ENCODE results near the gene ZC2HC1C. TPM values are rescaled to one million over a fixed set of nuclear protein-coding genes. Genes with fewer than 3 reads are reported as not detected.
"Not testable (repeated sequence)": the region's sequence is repeated elsewhere in the genome, so short reads cannot be mapped to it uniquely, and the experiment has no call there.

ZC2HC1C gene
- total RNA-seq, 2 donors from 2014 or later, result 0.88 to 1.4 TPM

DNA sequence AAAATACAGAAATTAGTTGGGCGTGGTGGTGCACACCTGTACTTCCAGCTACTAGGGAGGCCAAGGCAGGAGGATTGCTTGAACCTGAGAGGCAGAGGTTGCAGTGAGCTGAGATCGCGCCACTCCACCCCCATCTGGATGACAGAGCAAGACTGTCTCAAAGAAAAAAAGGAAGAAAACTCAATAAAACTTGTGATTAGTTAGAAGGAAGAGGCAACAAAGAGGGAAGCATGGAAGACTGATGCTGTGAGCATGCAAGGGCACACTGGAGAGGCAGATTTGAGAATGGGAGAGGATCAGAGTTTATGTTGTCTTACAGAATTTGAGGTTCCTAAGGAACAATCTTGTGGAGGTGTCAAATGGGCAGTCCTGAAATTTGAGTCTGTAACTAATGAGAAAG is 2.8 kb upstream of the ZC2HC1C start:
- DNase-seq (ENCODE audit: low spot score) (no peak), ATAC-seq (no peak)
- H3K27ac Mint-ChIP-seq, result no peak overlapping the region
- H3K9me3 Mint-ChIP-seq, result no peaks in the 10 kb centered on the region
- H3K27me3 Mint-ChIP-seq, result no peaks in the 10 kb centered on the region
- peaks cover 14 to 18% of the 10 kb centered on the region in 2 donors for H3K4me1 Mint-ChIP-seq (ENCODE audit: low read depth in 2 of 2)
- H3K36me3 Mint-ChIP-seq, result no peaks in the 10 kb centered on the region
- H3K4me3 Mint-ChIP-seq, result no peak overlapping the region

- H3K4me1 Mint-ChIP-seq (ENCODE audit: low read depth in 2 of 2), result peaks cover 14 to 18% of the 10 kb centered on the region in 2 donors
- no peak for DNase-seq (ENCODE audit: low spot score)
- no peaks in the 10 kb centered on the region for H3K27me3 Mint-ChIP-seq
- no peak overlapping the region for H3K27ac Mint-ChIP-seq
- ATAC-seq, result no peak
- H3K4me3 Mint-ChIP-seq, result no peak overlapping the region
- H3K9me3 Mint-ChIP-seq, result no peaks in the 10 kb centered on the region
- no peaks in the 10 kb centered on the region for H3K36me3 Mint-ChIP-seq
These were observed 2.2 kb upstream of the ZC2HC1C start for GRCh38 chr14:75067212-75067611.

DNA sequence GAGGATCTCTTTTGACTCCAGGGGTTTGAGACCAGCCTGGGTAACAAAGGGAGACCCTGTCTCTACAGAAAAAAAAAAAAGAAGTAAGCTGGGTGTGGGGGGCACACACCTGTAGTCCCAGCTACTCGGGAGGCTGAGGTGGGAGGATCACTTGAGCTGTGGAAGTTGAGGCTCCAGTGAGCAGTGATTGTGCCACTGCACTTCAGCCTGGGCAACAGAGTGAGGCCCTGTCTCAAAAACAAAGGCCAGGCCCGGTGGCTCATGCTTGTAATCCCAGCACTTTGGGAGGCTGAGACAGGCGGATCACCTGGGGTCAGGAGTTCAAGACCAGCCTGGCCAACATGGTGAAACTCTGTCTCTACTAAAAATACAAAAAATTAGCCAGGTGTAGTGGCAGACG is 1.7 kb upstream of the ZC2HC1C start:
- peaks cover 12 to 17% of the 10 kb centered on the region in 2 donors for H3K4me1 Mint-ChIP-seq (ENCODE audit: low read depth in 2 of 2)
- not testable (repeated sequence) for H3K9me3 Mint-ChIP-seq; H3K27me3 Mint-ChIP-seq; H3K36me3 Mint-ChIP-seq; H3K4me3 Mint-ChIP-seq; DNase-seq (ENCODE audit: low spot score); H3K27ac Mint-ChIP-seq; ATAC-seq

- no peak overlapping the region for H3K27ac Mint-ChIP-seq
- H3K27me3 Mint-ChIP-seq, result no peaks in the 10 kb centered on the region
- H3K9me3 Mint-ChIP-seq, result no peaks in the 10 kb centered on the region
- H3K4me1 Mint-ChIP-seq (ENCODE audit: low read depth in 2 of 2), result peaks cover 5 to 10% of the 10 kb centered on the region in 2 donors
- DNase-seq (ENCODE audit: low spot score) (no peak), ATAC-seq (peak in 1 of 2 donors; percentile 1)
- no peaks in the 10 kb centered on the region for H3K36me3 Mint-ChIP-seq
- no peak overlapping the region for H3K4me3 Mint-ChIP-seq
These were observed 934 bp upstream of the ZC2HC1C start for GRCh38 chr14:75068294-75069120.

DNA sequence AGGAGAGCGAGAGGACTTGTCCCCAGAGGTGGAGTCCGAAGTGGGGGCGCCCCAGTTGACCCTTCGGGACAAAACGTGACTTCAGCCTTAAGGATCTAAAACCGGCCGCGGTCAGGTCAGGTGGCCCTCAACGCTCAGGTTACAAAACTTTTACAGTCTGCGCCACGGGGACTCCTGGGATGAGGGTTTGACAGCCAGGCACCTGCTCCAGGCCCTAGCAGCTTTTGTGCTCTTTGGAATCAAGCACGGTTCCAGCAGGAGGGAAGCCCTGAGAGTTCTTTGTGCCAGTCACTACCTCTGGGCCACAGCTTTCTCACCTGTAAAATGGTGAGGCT is 337 bp downstream of the ZC2HC1C start:
- Mint-ChIP-seq H3K9me3 (no peaks in the 10 kb centered on the region), H3K4me3 (no peak overlapping the region)

GRCh38 chr14:75070383-75070782 is 942 bp downstream of the ZC2HC1C start:
- Mint-ChIP-seq H3K4me1 (ENCODE audit: low read depth in 2 of 2) (peaks cover 0 to 2% of the 10 kb centered on the region in 2 donors), H3K27me3 (no peaks in the 10 kb centered on the region), H3K4me3 (no peak overlapping the region), H3K9me3 (no peaks in the 10 kb centered on the region), H3K36me3 (no peaks in the 10 kb centered on the region), H3K27ac (no peak overlapping the region)
- no peak for ATAC-seq
- no peak for DNase-seq (ENCODE audit: low spot score)

More for the DNA sequence above, 337 bp downstream of the ZC2HC1C start:
- Mint-ChIP-seq H3K27ac (peak overlapping the region in 1 of 2 donors; percentile 38), H3K36me3 (no peaks in the 10 kb centered on the region), H3K4me1 (ENCODE audit: low read depth in 2 of 2) (peaks cover 0 to 2% of the 10 kb centered on the region in 2 donors), H3K27me3 (no peaks in the 10 kb centered on the region)
- DNase-seq (ENCODE audit: low spot score) (no peak), ATAC-seq (no peak)

DNA sequence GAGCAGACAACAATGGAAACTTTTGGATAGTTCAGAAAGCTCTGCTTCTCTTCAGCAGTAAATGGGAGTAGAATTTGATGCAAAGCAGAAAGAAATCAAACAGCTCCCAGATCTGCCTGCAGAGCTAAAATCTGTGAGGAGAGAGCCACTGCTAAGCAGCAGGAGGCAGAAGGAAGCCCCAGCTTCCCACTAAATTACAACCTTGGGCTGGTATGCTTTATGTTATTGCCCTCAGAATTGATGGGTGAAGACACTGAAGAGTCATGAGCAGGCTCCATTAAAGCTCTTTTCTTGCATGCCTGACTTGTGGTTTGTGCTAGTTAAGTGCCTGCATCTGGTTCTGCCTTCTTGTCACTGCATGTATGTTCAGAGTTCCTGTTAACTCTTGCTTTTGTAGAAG is 8.4 kb downstream of the ZC2HC1C start:
- Mint-ChIP-seq H3K27me3 (no peaks in the 10 kb centered on the region), H3K9me3 (no peaks in the 10 kb centered on the region), H3K4me3 (no peak overlapping the region), H3K4me1 (ENCODE audit: low read depth in 2 of 2) (no peaks in the 10 kb centered on the region), H3K36me3 (no peaks in the 10 kb centered on the region), H3K27ac (no peak overlapping the region)
- no peak for DNase-seq (ENCODE audit: low spot score)
- no peak for ATAC-seq

DNA sequence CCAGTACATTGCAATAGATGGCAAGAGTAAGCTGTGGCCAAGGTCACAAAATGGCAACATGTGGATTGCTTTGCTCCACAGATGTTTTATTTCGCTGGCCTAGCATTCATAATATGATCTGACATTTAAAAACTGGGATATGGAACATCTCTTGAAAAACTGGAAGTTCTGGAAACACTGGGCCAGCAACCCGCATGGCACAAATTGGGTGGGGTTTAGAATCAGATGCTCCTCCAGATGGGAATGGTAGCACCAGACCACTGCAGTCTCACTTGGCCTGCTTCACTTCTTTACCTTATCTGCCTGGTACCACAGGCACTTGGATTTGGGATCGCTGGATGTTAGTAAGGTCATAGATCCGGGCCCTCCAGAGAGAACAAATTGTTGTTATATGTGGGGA is 10.1 kb downstream of the ZC2HC1C start:
- Mint-ChIP-seq H3K27ac (no peak overlapping the region), H3K36me3 (peaks cover 4% of the 10 kb centered on the region), H3K4me3 (no peak overlapping the region), H3K9me3 (no peaks in the 10 kb centered on the region), H3K4me1 (ENCODE audit: low read depth in 2 of 2) (no peaks in the 10 kb centered on the region), H3K27me3 (no peaks in the 10 kb centered on the region)
- ATAC-seq, result no peak
- DNase-seq (ENCODE audit: low spot score), result no peak

DNA sequence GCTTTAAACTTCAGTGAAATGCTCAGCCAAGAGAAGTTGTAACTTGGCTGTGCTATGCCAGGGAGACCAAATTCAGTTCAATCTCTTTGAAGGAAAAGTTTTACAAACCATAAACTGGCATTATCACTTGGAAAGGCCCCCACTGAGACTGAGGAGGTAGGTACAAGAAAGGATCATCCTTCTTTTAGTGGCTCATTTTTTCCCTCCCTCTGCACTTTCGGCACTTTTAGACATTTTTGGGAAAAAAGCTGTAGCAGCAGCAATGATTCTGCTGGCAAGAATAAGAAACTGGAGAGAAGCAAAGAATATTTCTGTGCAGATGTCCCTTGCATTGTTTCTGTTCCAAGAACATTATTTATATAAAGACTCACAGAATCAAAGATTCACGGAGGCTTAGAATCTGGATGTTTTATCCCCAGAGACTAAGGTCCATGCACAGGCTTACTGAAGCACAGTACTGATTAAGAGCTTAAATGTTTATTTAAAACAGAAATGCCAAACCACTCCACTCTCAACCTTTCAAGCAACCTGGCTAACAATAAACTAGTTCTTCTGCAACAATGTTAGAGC is 12.3 kb downstream of the ZC2HC1C start:
- H3K27ac Mint-ChIP-seq, result no peak overlapping the region
- ATAC-seq (no peak), DNase-seq (ENCODE audit: low spot score) (no peak)
- no peaks in the 10 kb centered on the region for H3K27me3 Mint-ChIP-seq
- H3K4me3 Mint-ChIP-seq, result no peak overlapping the region
- no peaks in the 10 kb centered on the region for H3K4me1 Mint-ChIP-seq (ENCODE audit: low read depth in 2 of 2)
- H3K36me3 Mint-ChIP-seq, result peaks cover 10% of the 10 kb centered on the region
- no peaks in the 10 kb centered on the region for H3K9me3 Mint-ChIP-seq

DNA sequence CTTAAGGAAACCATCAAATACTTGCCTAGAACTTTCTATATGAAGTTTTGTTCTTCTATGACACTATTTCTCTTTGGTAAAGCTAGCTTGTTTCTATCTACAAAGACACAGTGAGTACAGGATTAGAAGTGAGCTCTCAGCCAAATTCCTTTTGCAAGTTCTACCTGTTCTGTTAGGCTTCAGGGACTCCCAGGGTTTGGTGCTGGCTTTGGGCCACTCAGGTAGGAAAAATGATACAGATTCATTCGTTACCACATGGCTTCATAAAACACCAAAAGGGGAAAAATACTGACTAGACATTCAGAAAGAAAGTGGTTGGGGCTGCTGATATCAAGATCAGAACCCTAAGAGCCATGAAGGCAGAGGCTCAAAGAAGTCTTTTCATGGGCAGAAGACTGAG is 13.8 kb downstream of the ZC2HC1C start:
- no peaks in the 10 kb centered on the region for H3K9me3 Mint-ChIP-seq
- H3K4me1 Mint-ChIP-seq (ENCODE audit: low read depth in 2 of 2), result no peaks in the 10 kb centered on the region
- ATAC-seq, result no peak
- peaks cover 10% of the 10 kb centered on the region for H3K36me3 Mint-ChIP-seq
- no peak overlapping the region for H3K27ac Mint-ChIP-seq
- DNase-seq (ENCODE audit: low spot score), result no peak
- no peak overlapping the region for H3K4me3 Mint-ChIP-seq
- no peaks in the 10 kb centered on the region for H3K27me3 Mint-ChIP-seq

DNA sequence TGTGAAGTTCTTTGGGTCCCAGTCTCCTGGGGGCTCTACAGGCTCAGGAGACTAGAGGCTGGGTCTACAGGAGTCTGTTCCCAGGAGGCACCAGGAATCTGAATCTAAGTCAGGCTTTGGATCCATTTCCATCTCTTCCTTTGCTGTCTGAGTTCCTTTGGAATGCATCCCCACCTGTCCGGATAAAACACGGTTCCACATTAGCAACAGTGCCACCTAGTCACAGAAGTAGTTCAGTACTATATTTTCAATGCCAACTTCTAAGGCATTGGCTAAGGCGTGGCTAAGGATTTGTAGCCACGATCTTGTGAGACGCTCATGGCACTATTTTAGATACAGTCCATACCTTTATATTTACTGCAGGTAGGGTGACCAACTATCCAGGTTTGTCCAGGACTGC is 15.1 kb downstream of the ZC2HC1C start:
- H3K4me1 Mint-ChIP-seq (ENCODE audit: low read depth in 2 of 2), result no peaks in the 10 kb centered on the region
- no peak overlapping the region for H3K4me3 Mint-ChIP-seq
- ATAC-seq, result no peak
- H3K27ac Mint-ChIP-seq, result no peak overlapping the region
- H3K9me3 Mint-ChIP-seq, result no peaks in the 10 kb centered on the region
- peaks cover 10% of the 10 kb centered on the region for H3K36me3 Mint-ChIP-seq
- DNase-seq (ENCODE audit: low spot score), result no peak
- no peaks in the 10 kb centered on the region for H3K27me3 Mint-ChIP-seq

DNA sequence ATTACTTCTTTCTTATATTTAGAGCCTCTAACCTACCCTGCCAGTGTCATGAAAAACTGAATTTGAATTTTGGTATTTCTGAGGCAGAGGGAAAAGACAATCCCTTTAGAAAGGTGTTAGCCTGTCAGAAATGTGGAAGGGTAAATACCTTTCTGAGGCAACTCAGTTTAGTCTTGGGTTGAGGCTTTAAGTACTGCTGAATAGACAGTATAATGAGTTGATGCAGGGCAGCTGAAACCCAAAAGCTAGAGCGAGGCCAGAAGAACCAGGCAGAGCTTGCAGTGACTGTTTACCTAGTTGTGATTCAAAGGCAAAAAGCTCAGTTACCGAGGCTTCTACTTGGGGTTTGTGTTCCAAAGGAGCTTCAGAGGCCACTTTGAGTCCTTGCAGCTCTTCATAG is 18.7 kb downstream of the ZC2HC1C start:
- peaks cover 10% of the 10 kb centered on the region for H3K36me3 Mint-ChIP-seq
- H3K4me3 Mint-ChIP-seq, result no peak overlapping the region
- H3K9me3 Mint-ChIP-seq, result no peaks in the 10 kb centered on the region
- no peaks in the 10 kb centered on the region for H3K4me1 Mint-ChIP-seq (ENCODE audit: low read depth in 2 of 2)
- H3K27ac Mint-ChIP-seq, result no peak overlapping the region
- H3K27me3 Mint-ChIP-seq, result no peaks in the 10 kb centered on the region
- no peak for DNase-seq (ENCODE audit: low spot score)
- no peak for ATAC-seq

- Mint-ChIP-seq H3K4me1 (ENCODE audit: low read depth in 2 of 2) (no peaks in the 10 kb centered on the region), H3K27ac (no peak overlapping the region), H3K9me3 (no peaks in the 10 kb centered on the region), H3K4me3 (no peak overlapping the region), H3K27me3 (no peaks in the 10 kb centered on the region), H3K36me3 (peaks cover 10% of the 10 kb centered on the region)
- no peak for ATAC-seq
- no peak for DNase-seq (ENCODE audit: low spot score)
These were observed 19.3 kb downstream of the ZC2HC1C start for GRCh38 chr14:75088566-75089373.

DNA sequence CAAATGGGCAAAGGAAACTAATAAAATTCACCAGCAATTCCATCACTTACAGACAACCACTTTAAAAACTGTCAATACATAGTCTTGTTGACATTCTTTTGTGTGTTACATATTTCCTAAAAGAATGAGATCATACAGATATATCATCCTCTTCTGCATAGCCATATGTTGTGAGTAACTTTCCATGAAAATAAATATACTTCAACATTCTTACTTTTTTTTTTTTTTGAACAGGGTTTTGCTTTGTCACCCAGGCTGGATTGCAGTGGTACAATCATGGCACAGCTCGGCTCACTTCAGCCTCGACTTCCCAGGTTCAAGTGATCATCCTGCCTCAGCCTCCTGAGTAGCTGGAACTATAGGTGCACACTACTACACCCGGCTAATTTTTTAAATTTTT is 20.9 kb downstream of the ZC2HC1C start:
- no peaks in the 10 kb centered on the region for H3K36me3 Mint-ChIP-seq

More for the DNA sequence above, 20.9 kb downstream of the ZC2HC1C start:
- DNase-seq (ENCODE audit: low spot score) (no peak), ATAC-seq (no peak)
- no peak overlapping the region for H3K27ac Mint-ChIP-seq
- no peaks in the 10 kb centered on the region for H3K9me3 Mint-ChIP-seq
- H3K27me3 Mint-ChIP-seq, result no peaks in the 10 kb centered on the region
- no peaks in the 10 kb centered on the region for H3K4me1 Mint-ChIP-seq (ENCODE audit: low read depth in 2 of 2)
- no peak overlapping the region for H3K4me3 Mint-ChIP-seq
